ENCODE measurements around the gene TMEM205. TPM values are rescaled to one million over a fixed set of nuclear protein-coding genes. Genes with fewer than 3 reads are reported as not detected.

Gene TMEM205
- total RNA-seq, 1 experiment from 2014 or later = 224 TPM

- TF ChIP-seq EZH2phosphoT487 (IDR thresholded peaks at IDR 0.05; ENCODE audit: borderline replicate concordance, low read length) (no peak), EZH2 (IDR thresholded peaks at IDR 0.05; ENCODE audit: low read length, unreplicated experiment) (no peak)
- TF ChIP-seq, protein P1, sequence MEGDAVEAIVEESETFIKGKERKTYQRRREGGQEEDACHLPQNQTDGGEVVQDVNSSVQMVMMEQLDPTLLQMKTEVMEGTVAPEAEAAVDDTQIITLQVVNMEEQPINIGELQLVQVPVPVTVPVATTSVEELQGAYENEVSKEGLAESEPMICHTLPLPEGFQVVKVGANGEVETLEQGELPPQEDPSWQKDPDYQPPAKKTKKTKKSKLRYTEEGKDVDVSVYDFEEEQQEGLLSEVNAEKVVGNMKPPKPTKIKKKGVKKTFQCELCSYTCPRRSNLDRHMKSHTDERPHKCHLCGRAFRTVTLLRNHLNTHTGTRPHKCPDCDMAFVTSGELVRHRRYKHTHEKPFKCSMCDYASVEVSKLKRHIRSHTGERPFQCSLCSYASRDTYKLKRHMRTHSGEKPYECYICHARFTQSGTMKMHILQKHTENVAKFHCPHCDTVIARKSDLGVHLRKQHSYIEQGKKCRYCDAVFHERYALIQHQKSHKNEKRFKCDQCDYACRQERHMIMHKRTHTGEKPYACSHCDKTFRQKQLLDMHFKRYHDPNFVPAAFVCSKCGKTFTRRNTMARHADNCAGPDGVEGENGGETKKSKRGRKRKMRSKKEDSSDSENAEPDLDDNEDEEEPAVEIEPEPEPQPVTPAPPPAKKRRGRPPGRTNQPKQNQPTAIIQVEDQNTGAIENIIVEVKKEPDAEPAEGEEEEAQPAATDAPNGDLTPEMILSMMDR (conservative IDR thresholded peaks at IDR 0.05; ENCODE audit: low read depth, low read length) = no peak
- ChIA-PET POLR2A (ENCODE audit: unreplicated experiment) (no interaction called here), CTCF (no interaction called here)
- H3F3A ChIP-seq (ENCODE audit: low read length, unreplicated experiment) = no peaks in the 10 kb centered on the region
- H3K4me2 ChIP-seq (ENCODE audit: low read length) = no peak overlapping the region
- H3K4me1 ChIP-seq (ENCODE audit: insufficient read depth, low read length) = peaks cover 3% of the 10 kb centered on the region
- intact Hi-C loops (cut with micrococcal nuclease) = no loop called here
- DNase-seq = no peak
- peaks cover 3% of the 10 kb centered on the region; the same call in 1 of the 2 replicates for H3K36me3 ChIP-seq (ENCODE audit: low read depth, low read length)
- H4K20me1 ChIP-seq (ENCODE audit: low read length) = 0 out of 2 replicates have a peak, but pooled peaks cover under 1% of the 10 kb centered on the region
- no TSS peak for BruUV-seq (replicated peaks)
- H3K27ac ChIP-seq (ENCODE audit: low read length) = no peak overlapping the region
- no peaks in the 10 kb centered on the region for H3K9me3 ChIP-seq (ENCODE audit: low read length)
- no peak overlapping the region for H3K9ac ChIP-seq (ENCODE audit: low read length)
- ATAC-seq = peak; percentile 30; the same call in 1 of the 2 replicates
- no peaks in the 10 kb centered on the region for H3K27me3 ChIP-seq (ENCODE audit: low read length)
- no peaks in the 10 kb centered on the region for H3K9me2 ChIP-seq (replicated peaks; ENCODE audit: low read length)
- H3K4me3 ChIP-seq (ENCODE audit: low read length) = no peak overlapping the region
- H2AFZ ChIP-seq (ENCODE audit: low read length) = no peak overlapping the region
- H3K79me2 ChIP-seq (ENCODE audit: low read length) = peaks cover 7% of the 10 kb centered on the region
These were observed 15.1 kb upstream of the TMEM205 start for GRCh38 chr19:11361037-11361770.

DNA sequence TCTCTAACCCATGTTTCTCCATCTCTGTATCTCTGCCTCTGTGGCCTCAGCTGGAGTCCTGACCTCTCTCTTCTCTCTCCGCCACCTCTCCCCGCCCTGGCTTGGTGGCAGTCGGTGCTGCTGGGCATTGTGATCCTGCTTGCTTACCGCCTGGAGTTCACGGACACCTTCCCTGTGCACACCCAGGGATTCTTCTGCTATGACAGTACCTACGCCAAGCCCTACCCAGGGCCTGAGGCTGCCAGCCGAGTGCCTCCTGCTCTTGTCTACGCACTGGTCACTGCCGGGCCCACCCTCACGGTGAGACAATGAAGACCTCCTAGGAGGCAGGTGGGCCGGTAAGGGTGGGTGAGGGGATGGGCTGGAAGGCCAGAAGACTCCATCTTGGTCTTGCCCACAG lies 13.4 kb upstream of the TMEM205 start:
- Histone ChIP-seq H3K36me3 (ENCODE audit: low read depth, low read length) (peaks cover 3% of the 10 kb centered on the region; the same call in 1 of the 2 replicates), H3K4me3 (ENCODE audit: low read length) (no peak overlapping the region), H3K27ac (ENCODE audit: low read length) (no peak overlapping the region), H3K9me2 (replicated peaks; ENCODE audit: low read length) (no peaks in the 10 kb centered on the region), H3K9me3 (ENCODE audit: low read length) (no peaks in the 10 kb centered on the region), H3K27me3 (ENCODE audit: low read length) (no peaks in the 10 kb centered on the region), H3K79me2 (ENCODE audit: low read length) (peaks cover 13% of the 10 kb centered on the region), H4K20me1 (ENCODE audit: low read length) (peaks cover 4% of the 10 kb centered on the region; the same call in 1 of the 2 replicates), H3K4me1 (ENCODE audit: insufficient read depth, low read length) (peaks cover 8% of the 10 kb centered on the region), H3K4me2 (ENCODE audit: low read length) (no peak overlapping the region), H3F3A (ENCODE audit: low read length, unreplicated experiment) (no peaks in the 10 kb centered on the region), H3K9ac (ENCODE audit: low read length) (no peak overlapping the region), H2AFZ (ENCODE audit: low read length) (no peak overlapping the region)
- ChIA-PET CTCF (no interaction called here), POLR2A (ENCODE audit: unreplicated experiment) (no interaction called here)
- ATAC-seq = no peak
- DNase-seq = no peak
- no TSS peak for BruUV-seq (replicated peaks)
- intact Hi-C loops (cut with micrococcal nuclease) = no loop called here
- TF ChIP-seq, protein P1 (conservative IDR thresholded peaks at IDR 0.05; ENCODE audit: low read depth, low read length) = no peak
- TF ChIP-seq EZH2 (IDR thresholded peaks at IDR 0.05; ENCODE audit: low read length, unreplicated experiment) (no peak), EZH2phosphoT487 (IDR thresholded peaks at IDR 0.05; ENCODE audit: borderline replicate concordance, low read length) (no peak)
